Limb (tissue), 2 donors: ENCODE data around the gene PKDCC.
"Not testable (repeated sequence)": the region's sequence is repeated elsewhere in the genome, so short reads cannot be mapped to it uniquely, and the experiment has no call there.

Experiments used
- DNase-seq, 2 donors: peaks; one replicate each; pipeline ENCODE4 v3.0.0-alpha.2; 2016; ENCODE audit errors: extremely low spot score in 2 of 2

The PKDCC gene

DNA sequence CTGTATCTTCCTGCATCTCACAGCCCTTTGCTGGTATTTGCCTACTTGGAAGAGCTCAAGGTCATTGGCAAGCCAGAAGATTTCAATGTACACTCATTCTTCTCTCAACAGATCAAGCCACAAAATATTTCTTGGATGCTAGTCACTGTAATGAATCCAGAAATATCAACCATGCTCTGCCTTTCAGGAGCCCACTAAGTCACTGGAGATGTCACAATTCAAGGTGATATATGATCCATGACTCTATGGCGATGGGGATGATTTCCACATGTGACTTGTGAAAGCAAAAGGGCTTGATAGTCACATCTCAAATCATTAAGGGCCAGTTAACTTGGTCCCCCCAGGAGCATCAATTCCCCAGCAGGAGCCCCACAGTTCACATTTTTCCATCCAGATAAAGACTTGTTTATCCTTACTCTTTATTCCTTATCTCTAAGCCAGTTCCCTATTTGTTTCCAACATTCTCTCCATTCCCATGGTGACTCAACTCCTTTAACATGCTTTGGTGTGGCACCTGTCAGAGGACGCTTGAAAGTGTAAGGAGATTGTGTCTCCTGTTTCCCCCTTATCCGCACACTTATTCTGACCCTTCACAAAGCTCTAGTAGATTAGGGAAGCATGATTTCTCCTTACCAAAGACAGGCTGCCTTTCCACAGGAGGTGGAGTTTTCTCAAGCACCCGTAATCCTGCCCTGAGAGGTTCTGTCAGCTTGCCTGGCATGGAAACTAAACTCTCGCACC is 15.8 kb downstream of the PKDCC start:
- no peak for DNase-seq

DNA sequence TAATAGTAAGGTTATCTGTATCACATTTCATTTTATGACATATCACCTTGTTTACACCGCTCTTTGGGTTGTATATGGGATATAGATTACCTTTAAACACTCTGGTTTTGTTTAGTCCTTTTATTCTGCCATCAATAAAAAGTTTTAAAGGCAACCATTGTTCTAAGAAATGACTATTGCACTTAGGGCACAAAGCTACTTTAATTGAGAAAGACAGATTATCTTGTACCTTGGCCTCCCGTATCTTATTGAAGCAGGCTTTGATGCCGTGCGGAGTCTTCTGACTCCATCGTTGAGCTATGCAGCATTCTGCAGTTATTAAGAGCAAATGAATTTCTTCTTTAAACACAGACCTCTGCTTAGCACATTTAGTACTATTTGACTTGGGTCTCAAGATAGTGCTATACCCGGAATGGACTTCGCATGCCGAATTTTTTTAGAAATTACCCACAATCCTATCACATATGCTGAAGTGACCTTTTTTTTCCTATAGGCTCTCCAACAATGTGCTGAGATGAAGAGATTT is 16.7 kb downstream of the PKDCC start:
- DNase-seq: no peak

DNA sequence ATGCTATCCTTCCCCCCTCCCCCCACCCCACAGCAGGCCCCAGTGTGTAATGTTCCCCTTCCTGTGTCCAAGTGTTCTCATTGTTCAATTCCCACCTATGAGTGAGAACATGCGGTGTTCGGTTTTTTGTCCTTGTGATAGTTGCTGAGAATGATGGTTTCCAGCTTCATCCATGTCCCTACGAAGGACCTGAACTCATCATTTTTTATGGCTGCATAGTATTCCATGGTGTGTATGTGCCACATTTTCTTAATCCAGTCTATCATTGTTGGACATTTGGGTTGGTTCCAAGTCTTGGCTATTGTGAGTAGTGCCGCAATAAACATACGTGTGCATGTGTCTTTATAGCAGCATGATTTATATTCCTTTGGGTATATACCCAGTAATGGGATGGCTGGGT is 17.9 kb downstream of the PKDCC start:
- DNase-seq: not testable (repeated sequence)

DNA sequence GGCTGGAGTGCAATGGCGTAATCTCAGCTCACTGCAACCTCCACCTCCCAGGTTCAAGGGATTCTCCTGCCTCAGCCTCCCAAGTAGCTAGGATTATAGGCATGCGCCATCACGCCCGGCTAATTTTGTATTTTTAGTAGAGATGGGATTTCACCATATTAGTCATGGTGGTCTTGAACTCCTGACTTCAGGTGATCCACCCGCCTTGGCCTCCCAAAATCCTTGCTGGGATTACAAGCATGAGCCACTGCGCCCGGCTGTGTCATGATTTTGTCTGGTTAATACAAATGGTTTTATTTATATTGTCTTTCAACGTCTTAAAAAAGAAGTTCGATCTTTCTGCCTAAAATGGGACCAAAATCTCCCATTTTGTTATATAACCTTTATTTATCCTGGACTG is 19.2 kb downstream of the PKDCC start:
- DNase-seq: not testable (repeated sequence)

DNA sequence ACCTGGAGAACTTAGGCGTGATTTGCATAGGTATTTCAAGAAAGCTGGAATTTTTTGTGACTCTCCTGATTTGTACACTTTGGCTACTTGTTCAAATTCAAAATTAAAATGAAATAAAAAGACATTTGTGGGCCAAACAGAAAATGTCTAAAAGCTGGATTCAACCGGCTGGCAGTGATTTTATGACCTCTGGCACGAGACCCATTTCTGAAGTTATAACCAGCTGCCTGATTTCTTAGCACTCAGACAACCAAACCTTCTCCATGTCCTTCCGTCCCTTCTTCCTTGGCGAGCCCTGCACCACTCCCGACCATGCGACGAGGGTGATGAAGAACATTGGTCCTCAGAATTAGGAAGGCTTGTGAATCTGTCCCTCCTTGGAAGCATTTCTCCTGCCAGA is 19.7 kb downstream of the PKDCC start:
- DNase-seq: no peak

DNA sequence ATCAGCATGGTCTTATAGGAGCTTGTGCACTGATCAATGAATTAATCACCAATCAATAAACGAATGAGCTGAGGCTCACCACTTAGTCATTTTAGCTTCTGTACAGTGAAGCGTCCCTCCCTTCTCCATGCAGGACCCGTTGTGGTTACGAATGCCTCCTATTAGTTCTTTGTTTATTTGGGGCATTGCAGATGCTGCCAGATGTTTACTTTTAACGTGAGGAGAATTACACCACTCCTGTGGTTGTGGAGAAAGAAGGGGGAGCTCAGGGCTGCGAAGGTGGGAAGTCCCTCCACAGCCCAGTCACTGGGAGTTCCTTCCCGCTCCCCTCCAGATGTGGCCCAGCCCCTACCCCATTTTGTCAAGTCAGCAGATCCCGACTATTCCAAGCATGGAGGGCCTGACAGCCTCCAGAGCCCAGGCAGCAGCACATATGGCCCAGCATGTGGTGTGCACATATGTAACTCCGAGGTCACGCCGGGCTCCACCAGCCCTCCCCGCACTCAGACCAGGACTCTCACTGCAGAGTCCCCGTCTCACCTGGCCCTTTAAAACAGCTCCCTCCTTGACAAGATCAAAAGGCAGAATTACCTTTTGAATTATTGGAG is 20.9 kb downstream of the PKDCC start:
- no peak for DNase-seq

DNA sequence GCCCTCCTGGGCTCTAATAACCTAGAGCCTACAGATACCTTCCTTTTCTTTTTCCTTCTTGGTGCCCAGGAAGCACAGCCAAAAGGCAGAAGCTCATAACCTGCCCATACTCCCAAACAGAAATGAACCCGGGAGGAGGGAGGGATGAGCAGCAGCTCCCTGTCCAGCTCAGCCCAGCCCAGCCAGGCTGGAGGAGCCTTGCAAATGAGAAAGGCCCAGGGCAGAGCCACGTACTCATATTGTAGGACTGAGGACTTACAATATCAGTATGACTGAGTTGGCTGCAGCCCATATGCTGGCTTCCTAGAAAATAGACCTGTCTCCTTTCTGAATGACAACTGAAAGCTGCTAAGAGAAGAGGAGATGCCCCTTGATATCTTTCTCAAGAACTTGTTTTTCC is 21.7 kb downstream of the PKDCC start:
- no peak for DNase-seq

DNA sequence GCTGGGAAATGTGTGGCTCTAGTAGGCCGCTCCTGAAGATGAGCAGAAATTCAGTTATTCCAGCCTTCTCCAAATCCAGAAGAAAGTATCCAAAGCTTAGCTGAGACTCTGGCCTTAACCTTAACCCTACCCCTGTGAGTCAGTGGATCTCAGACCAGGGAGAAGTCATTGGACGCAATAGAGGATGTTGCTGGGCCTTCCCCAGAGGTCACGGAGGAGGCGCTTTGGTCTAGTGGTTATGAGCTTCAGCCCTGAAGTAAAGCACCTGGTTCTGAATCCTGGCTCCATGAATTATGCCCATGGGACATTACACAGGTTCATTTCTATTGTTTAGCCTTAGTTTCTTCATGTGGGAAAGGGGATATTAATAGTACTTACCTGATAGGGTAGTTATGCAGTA is 24.0 kb downstream of the PKDCC start:
- no peak for DNase-seq

DNA sequence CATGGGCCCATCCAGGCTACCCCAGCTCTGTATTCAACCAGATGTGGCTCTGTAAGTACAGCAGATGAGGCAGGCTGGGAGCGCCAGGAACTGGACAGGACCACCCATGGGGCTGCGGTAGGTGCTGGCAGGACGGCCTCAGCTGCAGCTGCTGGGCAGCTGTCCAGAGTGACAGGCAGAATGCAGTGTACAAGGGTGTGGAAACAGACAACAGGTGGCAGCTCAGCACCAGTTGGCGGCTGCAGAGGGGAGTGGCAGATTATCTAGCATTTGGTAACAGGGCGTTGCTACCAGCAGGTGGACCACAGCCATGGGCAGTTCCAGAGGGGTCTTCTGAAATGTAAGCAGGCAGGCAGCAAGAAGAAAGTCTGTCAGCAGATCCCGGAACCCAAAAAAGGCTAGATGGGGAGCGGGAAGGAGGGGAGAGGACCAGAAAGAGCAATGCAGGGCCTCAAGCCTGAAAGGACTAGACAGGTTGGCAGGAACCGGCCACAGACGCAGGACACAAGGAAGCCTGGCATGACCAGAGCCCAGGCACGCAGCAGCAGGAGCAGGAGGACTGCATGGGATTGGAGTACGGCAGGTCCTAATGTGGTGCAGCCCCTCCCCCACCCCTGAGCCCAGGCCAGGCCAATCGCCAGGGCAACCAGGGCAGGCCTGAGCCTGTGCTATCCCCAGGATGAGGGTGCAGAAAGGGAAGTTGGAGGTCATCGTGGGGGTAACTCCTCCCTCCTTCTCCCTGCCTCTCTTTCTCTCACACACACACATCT is 24.7 kb downstream of the PKDCC start:
- peak; percentile 78 to 79 for DNase-seq

DNA sequence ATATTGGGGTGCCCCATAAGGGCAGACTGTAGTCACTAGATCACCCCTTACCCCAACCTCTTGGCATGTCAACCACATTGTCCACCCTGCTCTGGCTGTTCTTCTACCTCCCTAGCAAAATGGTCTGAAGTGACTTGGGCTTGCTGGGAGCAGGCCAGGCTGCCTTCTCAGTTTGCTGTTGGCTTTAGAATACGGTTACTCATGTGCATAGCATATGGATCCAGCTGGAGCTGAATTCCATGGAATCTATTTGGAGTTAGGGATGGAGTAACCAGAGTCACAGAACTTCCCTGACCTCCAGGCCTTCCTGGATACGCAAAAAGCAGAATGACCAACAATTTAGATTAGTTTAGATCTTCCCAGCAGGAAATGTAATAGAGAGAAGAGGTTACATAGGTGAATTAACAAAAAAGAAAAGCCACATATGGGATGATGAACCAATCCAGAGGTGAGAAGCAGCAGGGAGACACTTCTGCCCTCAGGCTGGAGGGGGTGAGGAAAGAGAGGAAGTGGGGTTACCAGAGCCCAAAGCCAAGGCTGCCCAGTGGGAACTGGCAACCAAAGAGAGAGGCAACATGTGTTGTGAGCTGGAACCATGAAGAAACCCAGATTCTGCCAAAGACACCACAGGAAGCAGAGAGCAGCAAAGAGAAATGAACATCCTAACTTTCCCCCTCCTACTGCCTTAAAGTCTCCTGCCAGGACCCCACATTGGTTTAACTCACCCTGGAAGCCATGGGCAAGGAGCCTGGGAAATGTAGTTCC is 26.1 kb downstream of the PKDCC start:
- DNase-seq: peak in 1 of 2 donors; percentile 67

DNA sequence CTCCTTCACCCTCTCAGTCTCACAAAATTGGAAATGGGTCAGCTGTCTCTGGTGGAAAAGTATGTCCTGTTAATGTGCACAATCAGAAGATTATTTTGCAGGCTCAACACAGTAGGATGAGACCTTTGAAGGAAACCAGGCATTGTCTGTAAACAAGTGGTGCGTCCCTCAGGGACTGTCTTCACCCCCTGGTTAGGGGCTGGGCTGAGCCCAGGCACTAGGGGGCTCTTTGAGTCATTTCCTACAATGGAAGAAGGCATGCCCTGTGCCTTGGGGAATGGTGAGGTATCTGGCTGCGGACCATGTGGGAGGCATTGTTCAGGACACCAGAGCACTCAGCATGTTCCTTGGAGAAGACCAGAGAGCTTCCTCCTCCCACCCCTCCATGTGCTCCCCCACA is 26.8 kb downstream of the PKDCC start:
- DNase-seq: no peak

DNA sequence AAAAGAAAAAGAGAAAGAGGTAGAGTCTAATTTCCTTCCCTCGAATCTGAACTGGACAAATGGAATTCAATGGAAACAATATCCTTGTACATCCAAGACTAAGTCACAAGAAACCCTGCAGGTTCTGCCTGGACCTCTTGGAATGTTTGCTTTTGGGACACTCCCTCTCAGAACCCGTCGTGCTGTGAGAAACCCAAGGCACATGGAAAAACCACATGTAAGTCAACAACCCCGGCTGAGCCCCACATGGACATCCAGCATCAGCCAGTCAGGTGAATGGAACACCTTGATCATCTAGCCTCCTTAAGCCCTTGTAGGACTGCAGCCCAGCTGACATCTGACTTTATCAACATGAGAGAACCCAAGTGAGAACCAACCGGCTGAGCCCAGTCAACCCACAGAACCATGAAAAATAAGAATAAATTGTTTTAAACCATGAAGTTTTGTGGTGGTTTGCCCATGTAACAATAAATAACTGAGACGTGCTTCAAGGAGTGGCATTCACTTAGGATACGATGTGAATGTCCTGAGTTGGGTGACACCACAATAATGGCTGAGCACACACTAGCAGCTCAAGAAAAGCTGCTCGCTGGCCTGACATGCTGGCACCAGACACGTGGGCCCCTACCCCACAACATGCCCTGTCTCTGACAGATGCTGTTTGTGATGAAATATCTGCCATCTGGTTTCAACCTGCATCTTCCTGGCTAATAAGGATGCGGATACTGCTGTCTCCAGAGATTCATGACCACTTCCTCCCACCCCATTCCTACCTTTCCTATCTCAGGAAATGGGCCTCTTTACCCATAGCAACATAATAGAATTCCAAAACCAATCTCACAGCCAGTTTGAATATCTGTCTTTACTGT is 28.8 kb downstream of the PKDCC start:
- DNase-seq: no peak

DNA sequence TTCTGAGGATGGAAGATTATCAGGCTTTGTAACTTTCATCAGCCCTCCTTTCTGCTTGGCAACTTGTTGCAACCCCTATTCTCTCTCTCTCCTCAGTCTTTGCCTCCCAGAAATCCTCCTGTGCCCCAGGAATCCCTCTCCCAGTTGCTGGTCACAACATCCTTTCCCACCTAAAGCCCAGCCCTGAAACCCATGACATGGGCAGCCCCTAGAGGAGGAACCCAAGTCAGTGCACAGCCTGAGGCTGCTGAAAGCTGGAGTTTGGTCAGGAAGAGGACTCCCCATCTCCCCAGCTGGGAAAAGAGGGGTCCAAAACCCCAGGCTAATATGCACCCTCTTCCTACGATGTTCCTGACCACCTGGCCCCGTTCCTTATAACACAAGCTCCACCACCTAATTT is 29.5 kb downstream of the PKDCC start:
- DNase-seq: no peak

DNA sequence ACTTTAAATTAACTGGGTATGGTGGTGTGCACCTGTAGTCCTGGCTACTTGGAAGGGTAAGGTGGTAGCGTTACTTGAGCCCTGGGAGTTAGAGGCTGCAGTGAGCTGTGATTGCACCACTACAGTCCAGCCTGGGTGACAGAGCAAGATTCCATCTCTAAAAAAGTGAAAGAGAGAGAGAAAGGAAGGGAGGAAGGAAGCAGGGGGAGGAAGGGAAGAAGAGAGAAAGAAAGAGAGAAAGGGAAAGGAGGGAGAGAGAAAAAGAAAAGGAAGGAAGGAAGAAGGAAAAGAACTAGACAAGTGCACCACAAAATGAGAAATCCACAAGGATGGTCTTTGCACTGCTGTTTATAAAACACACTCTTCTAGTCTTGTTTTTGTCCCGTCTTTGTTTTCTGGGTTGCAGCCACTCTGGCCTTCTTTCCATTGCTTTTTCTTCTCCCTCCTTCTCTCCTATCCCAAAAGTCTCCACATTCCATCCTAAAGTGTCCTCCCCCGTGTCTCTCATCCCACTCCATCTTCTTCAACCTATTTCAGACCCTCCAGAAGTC is 32.0 kb downstream of the PKDCC start:
- no peak for DNase-seq

DNA sequence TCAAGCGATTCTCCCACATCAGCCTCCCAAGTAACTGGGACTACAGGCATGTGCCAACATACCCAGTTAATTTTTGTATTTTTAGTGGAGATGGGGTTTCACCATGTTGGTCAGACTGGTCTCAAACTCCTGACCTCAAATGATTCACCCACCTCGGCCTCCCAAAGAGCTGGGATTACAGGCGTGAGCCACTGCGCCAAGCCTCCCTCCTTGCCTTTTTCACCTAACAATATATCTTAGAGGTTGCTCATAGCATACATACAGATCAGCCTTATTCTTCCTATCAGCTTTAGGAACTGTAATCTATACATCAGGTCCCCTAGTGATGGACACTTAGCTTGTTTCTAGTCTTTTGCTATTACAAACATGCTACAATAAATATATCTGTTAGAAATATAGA is 33.3 kb downstream of the PKDCC start:
- not testable (repeated sequence) for DNase-seq

DNA sequence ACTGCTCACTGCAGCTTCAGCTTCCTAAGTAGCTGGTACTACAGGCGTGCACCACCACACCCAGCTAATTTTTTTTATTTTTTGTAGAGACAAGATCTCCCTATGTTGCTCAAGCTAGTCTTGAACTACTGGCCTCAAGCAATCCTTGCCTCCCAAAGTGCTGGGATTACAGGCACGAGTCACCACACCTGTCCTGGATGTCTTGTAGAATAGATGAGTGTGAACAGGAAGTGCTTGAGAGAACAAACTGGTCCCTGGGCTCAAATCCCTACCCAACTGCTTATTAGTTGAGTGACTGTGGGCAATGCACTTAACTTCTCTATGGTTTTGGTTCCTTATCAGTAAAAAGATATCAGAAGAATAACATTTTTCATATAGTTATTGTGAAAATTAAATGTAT is 34.2 kb downstream of the PKDCC start:
- no peak for DNase-seq

DNA sequence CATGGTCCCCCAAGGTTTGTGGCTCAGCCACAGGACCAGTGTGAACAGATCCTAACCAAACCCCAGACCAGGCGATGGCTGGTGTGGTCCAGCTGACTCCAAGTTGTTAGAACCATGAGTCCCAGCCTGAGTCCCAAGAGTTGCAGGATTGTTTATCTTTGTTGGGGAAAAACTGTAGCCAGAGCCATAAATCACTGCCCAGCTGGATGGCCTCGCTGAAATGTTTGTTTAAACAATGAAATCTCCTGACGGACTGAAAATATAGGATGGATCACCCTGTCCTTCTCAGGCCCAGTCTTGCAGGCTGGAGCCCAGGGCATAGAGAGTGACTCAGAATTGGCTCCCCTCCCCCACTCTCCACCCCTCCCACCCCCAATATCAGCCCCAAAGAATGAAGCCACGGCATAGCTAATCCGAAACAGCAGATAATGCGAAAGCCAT is 36.4 kb downstream of the PKDCC start:
- no peak for DNase-seq

DNA sequence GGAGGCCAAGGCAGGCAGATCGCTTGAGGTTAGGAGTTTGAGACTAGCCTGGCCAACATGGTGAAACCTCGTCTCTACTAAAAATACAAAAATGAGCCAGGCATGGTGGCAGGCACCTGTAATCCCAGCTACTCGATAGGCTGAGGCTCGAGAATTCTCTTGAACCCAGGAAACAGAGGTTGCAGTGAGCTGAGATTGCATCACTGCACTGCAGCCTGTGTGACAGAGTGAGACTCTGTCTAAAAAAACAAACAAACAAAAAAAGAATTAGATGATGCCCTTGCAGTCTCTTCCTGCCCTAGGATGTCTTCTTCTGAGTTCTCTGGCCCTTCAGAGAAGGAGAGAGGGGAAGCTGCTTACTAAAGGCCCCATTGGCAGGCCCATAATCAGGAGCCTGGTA is 37.2 kb downstream of the PKDCC start:
- DNase-seq: not testable (repeated sequence)

DNA sequence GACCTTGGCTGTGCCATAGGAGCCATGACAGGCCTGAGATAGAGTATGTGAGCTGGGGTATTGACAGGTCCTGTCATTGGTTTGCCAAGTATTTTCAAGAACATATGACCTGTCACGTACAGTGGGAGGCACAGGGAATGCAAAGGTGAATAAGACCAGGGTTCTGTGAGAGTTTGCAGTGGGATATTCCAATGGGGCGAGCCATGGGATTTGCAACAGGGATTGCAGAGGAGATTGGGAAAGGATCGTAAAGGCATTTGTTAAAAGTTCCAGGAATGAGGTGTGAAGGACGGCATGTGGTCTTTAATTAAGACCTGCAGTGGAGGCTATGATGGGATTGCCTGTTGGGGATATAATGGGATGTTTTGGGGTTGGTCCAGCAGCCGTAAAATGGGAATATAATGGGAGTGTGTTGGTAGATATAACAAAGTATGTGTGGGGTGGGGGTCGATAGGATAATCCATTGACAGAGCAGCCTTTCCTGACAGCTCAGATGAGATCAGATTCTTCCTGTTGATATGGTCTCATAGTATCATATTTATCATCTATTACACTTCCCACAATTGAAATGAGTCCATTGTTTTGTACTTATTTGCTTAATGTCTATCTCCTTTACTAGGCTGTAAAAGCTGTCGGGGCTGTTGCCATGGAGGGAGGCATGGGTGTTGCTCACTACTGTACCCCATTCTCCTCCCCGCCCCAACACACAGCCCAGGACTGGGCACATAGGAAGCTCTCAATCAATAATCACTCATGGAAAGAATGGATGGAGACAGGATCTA is 38.1 kb downstream of the PKDCC start:
- no peak for DNase-seq
